Upper lobe of left lung (tissue), 4 donors: Measurements from ENCODE around the gene GATA3.

Source experiments
- CTCF ChIP-seq, 6 experiments: fragments of 450-650 bp in 4 of 6; fragments of 200-600 bp in 2 of 6; sonication (generic) in 2 of 6; IDR thresholded peaks; one replicate each; pipeline ENCODE4 v1.5.1; 2016 to 2019; ENCODE audit warnings: antibody characterized with exemption in 6 of 6
- EP300 ChIP-seq, 4 donors: sonication (generic); formaldehyde crosslinking; IDR thresholded peaks; one replicate each; pipeline ENCODE4 v1.5.1; 2017; ENCODE audit warnings: antibody characterized with exemption in 4 of 4, control low read depth in 2 of 4
- POLR2A ChIP-seq, 4 donors: fragments of 450-650 bp; IDR thresholded peaks; one replicate each; pipeline ENCODE4 v1.5.1; 2016 to 2017; ENCODE audit warnings: antibody characterized with exemption in 4 of 4, mild to moderate bottlenecking in 2 of 4
- POLR2AphosphoS5 ChIP-seq, 2 donors: sonication (generic); formaldehyde crosslinking; IDR thresholded peaks; one replicate each; pipeline ENCODE4 v1.5.1; 2017; ENCODE audit warnings: antibody characterized with exemption in 2 of 2

GRCh38 chr10:8050556-8051108, 3.9 kb upstream of the GATA3 start:
- TF ChIP-seq POLR2A (IDR thresholded peaks at IDR 0.05), result no peak
- TF ChIP-seq POLR2AphosphoS5 (IDR thresholded peaks at IDR 0.05), result no peak
- TF ChIP-seq CTCF (IDR thresholded peaks at IDR 0.05), result no peak
- no peak for TF ChIP-seq EP300 (IDR thresholded peaks at IDR 0.05)
